HG03045 (cell line): Measurements from ENCODE around the gene PRIM2.
"Not testable (repeated sequence)": the region's sequence is repeated elsewhere in the genome, so short reads cannot be mapped to it uniquely, and the experiment has no call there.

Experiments
- ATAC-seq: cut with Tn5 transposase; IDR thresholded peaks from one replicate; pipeline ENCODE4 v1.9.1; 2021; ENCODE audit warnings: mild to moderate bottlenecking, moderate library complexity; ENCODE audit not compliant: unreplicated experiment

The PRIM2 gene

GRCh38 chr6:57308755-57309154 is 8.7 kb upstream of the PRIM2 start:
- not testable (repeated sequence) for ATAC-seq

GRCh38 chr6:57310095-57310816 is 7.2 kb upstream of the PRIM2 start:
- not testable (repeated sequence) for ATAC-seq

- ATAC-seq, result no peak
Observed at GRCh38 chr6:57310817-57311157, 6.6 kb upstream of the PRIM2 start.

- ATAC-seq, result not testable (repeated sequence)
Observed at GRCh38 chr6:57311300-57312003, 6.0 kb upstream of the PRIM2 start.

DNA sequence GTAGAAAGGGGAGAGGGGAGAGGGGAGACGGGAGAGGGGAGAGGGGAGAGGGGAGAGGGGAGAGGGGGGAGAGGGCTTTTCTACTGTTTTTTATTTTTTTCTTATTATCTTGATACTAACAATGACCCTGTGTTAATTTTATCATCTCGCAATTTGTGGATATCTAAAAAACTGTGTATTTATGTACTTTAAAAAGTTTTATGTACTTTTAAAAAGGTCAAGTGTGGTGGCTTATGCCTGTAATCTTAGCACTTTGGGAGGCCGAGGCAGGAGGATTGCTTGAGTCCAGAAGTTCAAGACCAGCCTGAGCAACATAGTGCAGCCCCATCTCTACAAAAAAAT is 5.5 kb upstream of the PRIM2 start:
- ATAC-seq, result no peak

GRCh38 chr6:57313009-57313408 is 4.4 kb upstream of the PRIM2 start:
- ATAC-seq, result no peak

DNA sequence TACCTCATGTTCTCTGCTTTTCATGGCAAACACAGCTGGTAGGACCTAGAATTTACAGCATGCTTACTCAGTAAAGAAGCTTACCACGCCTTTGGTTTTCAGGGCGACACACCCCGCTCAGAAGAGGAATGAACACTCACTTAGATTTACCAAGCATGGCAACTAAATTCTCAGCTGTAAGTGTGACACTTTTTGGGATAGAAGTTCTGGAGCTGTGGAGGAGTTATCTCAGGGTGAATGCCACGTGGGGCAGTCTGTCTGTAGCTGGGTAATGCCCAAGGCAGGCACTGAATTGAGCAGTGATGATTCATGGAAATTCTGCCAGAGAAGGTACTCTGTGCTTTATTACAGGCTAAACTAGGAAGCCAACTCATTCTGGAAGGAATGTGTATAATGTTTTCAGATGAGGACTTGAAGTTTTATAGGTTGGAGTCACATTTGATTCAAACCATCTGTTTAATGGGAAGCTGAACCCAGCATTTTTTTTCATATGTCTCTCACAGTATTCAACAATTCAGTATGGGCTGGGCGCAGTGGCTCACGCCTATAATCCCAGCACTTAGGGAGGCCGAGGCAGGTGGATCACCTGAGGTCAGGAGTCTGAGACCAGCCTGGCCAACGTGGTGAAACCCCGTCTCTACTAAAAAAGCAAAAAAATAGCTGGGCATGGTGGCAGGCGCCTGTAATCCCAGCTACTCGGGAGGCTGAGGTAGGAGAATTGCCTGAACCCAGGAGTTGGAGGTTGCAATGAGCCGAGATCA is 3.5 kb upstream of the PRIM2 start:
- ATAC-seq, result no peak

DNA sequence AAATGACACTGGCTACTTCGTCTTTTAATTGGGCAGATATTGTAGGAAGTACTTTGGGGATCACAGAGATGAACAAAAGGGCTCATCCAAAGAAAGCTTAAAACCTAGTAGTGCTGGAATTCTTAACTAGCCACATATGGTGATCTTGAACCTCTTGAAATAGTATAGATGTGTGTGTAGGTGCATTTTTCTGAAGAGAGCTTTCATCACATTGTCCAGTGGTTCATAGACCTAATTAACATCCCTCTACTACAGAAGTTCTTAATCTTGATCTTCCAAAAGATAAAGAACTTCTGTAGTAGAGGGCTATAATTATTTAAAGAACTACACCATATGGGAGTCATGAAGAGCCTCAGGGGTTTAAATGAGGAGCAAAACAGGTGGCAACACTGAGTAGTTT is 2.3 kb upstream of the PRIM2 start:
- ATAC-seq, result no peak

DNA sequence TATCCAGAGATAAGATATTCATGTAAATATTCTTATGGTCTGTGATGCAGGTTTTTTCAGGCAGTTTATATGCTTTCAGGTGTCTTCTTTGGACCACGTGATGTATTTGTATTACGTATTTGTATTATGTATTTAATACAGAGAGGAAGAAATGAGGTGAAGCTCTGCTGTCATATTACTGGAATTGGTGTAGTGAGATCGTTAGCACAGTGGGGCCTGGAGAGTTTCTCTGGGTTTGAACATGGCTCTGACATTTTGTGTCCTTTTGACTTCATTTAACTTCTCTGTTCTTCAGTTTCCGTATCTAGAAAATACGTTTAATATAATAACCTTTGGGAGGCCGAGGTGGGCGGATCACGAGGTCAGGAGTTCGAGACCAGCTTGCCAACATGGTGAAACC is 1.6 kb upstream of the PRIM2 start:
- no peak for ATAC-seq

- ATAC-seq, result peak; percentile 85
Observed at GRCh38 chr6:57316581-57317059, 810 bp upstream of the PRIM2 start.

DNA sequence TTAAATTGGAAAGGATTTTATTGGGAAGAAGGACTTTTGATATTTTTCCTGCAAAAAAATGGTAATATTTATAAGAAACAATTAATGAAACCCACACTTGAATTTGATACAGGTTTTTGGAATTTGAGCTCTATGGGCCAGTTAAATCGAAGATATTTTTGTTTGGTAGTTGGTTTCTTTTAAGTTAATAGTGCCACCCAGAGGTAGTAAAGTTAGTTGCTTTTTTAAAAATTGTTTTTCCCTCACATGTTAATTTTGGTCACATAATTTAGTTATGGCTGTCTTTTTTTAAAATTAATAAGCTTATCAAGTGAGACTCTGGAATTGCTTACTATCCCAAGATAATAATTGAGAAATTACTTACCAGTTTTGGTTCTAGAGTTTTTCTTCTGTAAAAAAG is 7.1 kb downstream of the PRIM2 start:
- no peak for ATAC-seq

DNA sequence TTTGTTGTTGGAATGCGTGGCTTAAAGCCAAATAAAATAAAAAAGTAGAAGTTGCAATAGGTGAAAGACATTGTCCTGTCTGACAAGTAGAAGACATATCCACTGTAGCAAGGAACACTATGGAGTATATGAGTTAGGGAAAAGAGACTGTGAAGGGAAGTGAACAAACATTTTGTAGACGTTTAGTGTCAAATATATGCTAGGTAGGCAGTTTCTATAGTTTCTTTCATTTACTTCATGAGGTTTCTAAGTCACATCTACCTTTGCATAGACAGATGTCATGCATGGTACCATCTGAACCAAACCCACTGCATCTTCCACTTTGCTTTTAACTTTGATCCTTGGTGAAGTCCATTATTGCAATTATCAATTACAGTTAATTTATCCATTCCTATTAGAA is 9.9 kb downstream of the PRIM2 start:
- no peak for ATAC-seq

GRCh38 chr6:57328074-57328473 is 10.6 kb downstream of the PRIM2 start:
- no peak for ATAC-seq

DNA sequence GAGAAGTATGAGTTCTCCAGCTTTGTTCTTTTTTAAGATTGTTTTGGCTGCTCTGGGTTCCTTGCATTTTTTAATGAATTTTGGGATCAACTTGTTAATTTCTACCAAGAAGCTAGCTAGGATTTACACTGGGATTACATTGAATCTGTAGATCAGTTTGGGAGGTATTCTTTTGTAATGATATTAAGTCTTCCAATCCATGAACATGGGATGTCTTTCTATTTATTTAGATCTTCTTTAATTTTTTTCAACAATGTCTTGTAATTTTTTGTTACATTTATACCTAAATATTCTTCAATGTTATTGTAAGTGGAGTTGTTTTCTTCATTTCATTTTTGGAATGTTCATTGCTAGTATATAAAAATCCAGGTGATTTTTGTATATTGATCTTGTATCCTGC is 12.5 kb downstream of the PRIM2 start:
- ATAC-seq, result no peak

- no peak for ATAC-seq
Observed at GRCh38 chr6:57342148-57342669, 24.8 kb downstream of the PRIM2 start.

DNA sequence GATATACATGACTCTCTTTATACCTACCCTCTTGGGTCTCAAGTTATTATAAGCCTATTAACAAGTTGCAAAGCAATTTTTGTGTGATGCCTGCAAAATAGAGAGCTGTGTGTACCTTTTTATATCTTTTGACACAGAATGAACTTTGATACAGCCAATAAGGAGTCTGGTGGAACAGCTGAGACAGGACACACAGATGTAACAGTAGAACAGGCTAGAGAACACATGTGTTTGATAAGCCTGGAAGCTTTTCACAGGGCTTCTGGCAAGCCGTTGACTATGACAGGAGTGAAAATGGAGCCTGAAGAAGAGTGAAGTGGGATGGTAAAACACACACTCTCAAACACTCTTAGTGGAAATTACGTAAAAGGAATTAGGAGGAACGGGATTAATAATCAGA is 25.9 kb downstream of the PRIM2 start:
- not testable (repeated sequence) for ATAC-seq

GRCh38 chr6:57346715-57347114 is 29.3 kb downstream of the PRIM2 start:
- ATAC-seq, result not testable (repeated sequence)

DNA sequence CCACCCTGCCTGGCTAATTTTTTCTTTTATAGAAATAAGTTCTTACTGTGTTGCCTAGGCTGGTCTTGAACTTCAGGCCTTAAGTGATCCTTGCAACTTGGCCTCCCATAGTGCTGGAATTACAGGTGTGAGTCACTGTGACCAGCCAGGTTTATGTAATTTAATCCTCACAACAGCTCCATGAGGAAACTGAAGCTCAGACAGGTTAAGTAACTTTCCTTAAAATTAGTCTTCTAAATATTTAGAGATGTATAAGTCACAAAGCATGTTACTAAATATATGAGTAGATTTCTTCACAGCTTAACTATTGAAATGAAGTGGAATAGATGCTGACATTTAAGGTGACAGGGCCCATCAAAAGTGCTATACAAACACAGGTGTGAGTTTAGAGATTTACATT is 30.2 kb downstream of the PRIM2 start:
- not testable (repeated sequence) for ATAC-seq

DNA sequence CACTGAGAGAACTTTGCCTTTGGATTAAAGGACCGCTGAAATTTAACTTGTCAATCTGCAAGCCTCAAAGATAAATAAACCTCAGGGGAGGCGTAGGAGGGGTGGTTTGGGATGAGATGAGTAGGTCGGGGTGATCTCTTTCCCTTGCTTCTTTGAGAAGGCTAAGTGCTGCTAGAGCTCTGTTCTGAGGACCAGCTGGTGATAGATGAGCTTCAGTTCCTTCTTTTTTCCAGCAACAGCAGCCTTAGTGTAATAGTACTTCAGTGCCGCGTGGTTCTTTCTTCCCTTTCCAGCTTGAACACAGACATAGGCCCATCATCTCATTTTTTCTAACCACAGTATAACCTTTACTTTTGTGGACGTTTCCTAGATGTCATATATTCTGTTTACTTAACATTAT is 33.0 kb downstream of the PRIM2 start:
- ATAC-seq, result peak; percentile 71

DNA sequence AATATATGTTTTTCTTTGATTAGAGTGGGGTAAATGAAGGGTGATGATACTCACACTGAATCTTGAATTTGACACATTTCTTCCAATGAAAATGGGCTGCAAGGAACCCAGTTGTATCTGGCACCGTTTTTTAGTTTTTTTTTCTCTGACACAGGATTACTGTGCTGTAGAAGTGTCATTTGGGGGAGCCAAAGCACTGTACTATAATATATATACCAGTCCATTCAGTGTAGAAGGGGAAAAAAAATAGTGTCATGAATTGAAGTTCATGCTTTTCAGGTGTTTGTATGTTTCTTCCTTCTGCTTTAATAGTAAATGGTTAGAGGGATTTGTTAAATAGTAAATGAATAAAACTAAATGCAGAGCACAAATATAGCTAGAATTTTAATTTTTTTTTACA is 35.2 kb downstream of the PRIM2 start:
- not testable (repeated sequence) for ATAC-seq

- ATAC-seq, result not testable (repeated sequence)
Observed at GRCh38 chr6:57358319-57358718, 40.9 kb downstream of the PRIM2 start.

GRCh38 chr6:57359766-57360165 is 42.3 kb downstream of the PRIM2 start:
- not testable (repeated sequence) for ATAC-seq
